Suprapubic skin (tissue), 4 donors: ENCODE results near the gene ARL13B. TPM values are rescaled to one million over a fixed set of nuclear protein-coding genes. Genes with fewer than 3 reads are reported as not detected.

Experiments used
- DNase-seq, 2 donors: peaks; one replicate each; pipeline ENCODE4 v3.0.0-alpha.2; 2019; ENCODE audit warnings: low spot score in 2 of 2
- H3K27ac ChIP-seq: fragments of 200-600 bp; sonication (generic); one replicate; pipeline ENCODE4 v1.5.1; 2019
- H3K27me3 ChIP-seq: fragments of 200-600 bp; sonication (generic); one replicate; pipeline ENCODE4 v1.5.1; 2019
- H3K36me3 ChIP-seq: fragments of 200-600 bp; sonication (generic); one replicate; pipeline ENCODE4 v1.5.1; 2019
- H3K4me1 ChIP-seq: fragments of 200-600 bp; sonication (generic); one replicate; pipeline ENCODE4 v1.5.1; 2019
- H3K4me3 ChIP-seq: fragments of 200-600 bp; sonication (generic); one replicate; pipeline ENCODE4 v1.5.1; 2019; ENCODE audit warnings: mild to moderate bottlenecking
- H3K9me3 ChIP-seq: fragments of 200-600 bp; sonication (generic); one replicate; pipeline ENCODE4 v1.5.1; 2019
- CTCF ChIP-seq, 2 donors: fragments of 200-600 bp in 1 of 2; fragments of 450-650 bp in 1 of 2; sonication (generic) in 1 of 2; IDR thresholded peaks; one replicate each; pipeline ENCODE4 v1.5.1; 2016 to 2019; ENCODE audit warnings: antibody characterized with exemption in 2 of 2, mild to moderate bottlenecking in 1 of 2, moderate library complexity in 1 of 2
- EP300 ChIP-seq: sonication (generic); formaldehyde crosslinking; IDR thresholded peaks from one replicate; pipeline ENCODE4 v1.6.1; 2017; ENCODE audit warnings: antibody characterized with exemption
- POLR2A ChIP-seq, 2 donors: fragments of 450-650 bp; IDR thresholded peaks; one replicate each; pipeline ENCODE4 v1.6.1; 2017; ENCODE audit warnings: antibody characterized with exemption in 2 of 2, mild to moderate bottlenecking in 2 of 2, moderate library complexity in 2 of 2
- POLR2AphosphoS5 ChIP-seq, 3 donors: sonication (generic); formaldehyde crosslinking; IDR thresholded peaks; one replicate each; pipeline ENCODE4 v1.6.1; 2017; ENCODE audit warnings: antibody characterized with exemption in 3 of 3
- WGBS: methylation state at CpG from one replicate; pipeline ENCODE4 v1.1.5; 2018; 5-methylcytosine and 5-hydroxymethylcytosine counted together
- total RNA-seq, 4 donors: library from RNA; depleted of rRNA; stranded (reverse); fragments of >200 nt; gene quantifications; one replicate each; pipeline ENCODE4 v1.1.0, GENCODE V29; 2016

The ARL13B gene
- total RNA-seq, 4 donors from 2014 or later = 5.7 to 8.2 (median 6.3) TPM

- Histone ChIP-seq H3K36me3 (peaks cover 5% of the 10 kb centered on the region), H3K9me3 (no peaks in the 10 kb centered on the region), H3K4me3 (no peak overlapping the region), H3K27me3 (no peaks in the 10 kb centered on the region), H3K27ac (no peak overlapping the region), H3K4me1 (no peaks in the 10 kb centered on the region)
- 88% methylated on average over 3 of the region's 3 CpGs for WGBS
- no peak for DNase-seq
- TF ChIP-seq POLR2AphosphoS5 (IDR thresholded peaks at IDR 0.05) = no peak
- no peak for TF ChIP-seq POLR2A (IDR thresholded peaks at IDR 0.05)
- no peak for TF ChIP-seq EP300
- no peak for TF ChIP-seq CTCF (IDR thresholded peaks at IDR 0.05)
These were observed 31.3 kb downstream of the ARL13B start for GRCh38 chr3:94011233-94011711.

- no peak for TF ChIP-seq EP300
- no peak for TF ChIP-seq POLR2A (IDR thresholded peaks at IDR 0.05)
- TF ChIP-seq POLR2AphosphoS5 (IDR thresholded peaks at IDR 0.05) = no peak
- TF ChIP-seq CTCF (IDR thresholded peaks at IDR 0.05) = no peak
- Histone ChIP-seq H3K27ac (no peak overlapping the region), H3K27me3 (no peaks in the 10 kb centered on the region), H3K4me3 (no peak overlapping the region), H3K9me3 (no peaks in the 10 kb centered on the region), H3K36me3 (peaks cover 2% of the 10 kb centered on the region), H3K4me1 (no peaks in the 10 kb centered on the region)
- 83% methylated on average over 1 of the region's 1 CpG for WGBS
- no peak for DNase-seq
These were observed 32.2 kb downstream of the ARL13B start for GRCh38 chr3:94012185-94012584.

- no peak overlapping the region for H3K27ac ChIP-seq
- 90% methylated on average over 1 of the region's 1 CpG for WGBS
- peaks cover 2% of the 10 kb centered on the region for H3K36me3 ChIP-seq
- no peak overlapping the region for H3K4me3 ChIP-seq
- H3K27me3 ChIP-seq = no peaks in the 10 kb centered on the region
- no peaks in the 10 kb centered on the region for H3K4me1 ChIP-seq
- TF ChIP-seq POLR2AphosphoS5 (IDR thresholded peaks at IDR 0.05) (no peak), POLR2A (IDR thresholded peaks at IDR 0.05) (no peak), EP300 (no peak), CTCF (IDR thresholded peaks at IDR 0.05) (no peak)
- DNase-seq = no peak
- H3K9me3 ChIP-seq = no peaks in the 10 kb centered on the region
These were observed 35.1 kb downstream of the ARL13B start for GRCh38 chr3:94015025-94015424.

GRCh38 chr3:94019659-94020058 lies 39.7 kb downstream of the ARL13B start:
- Histone ChIP-seq H3K9me3 (no peaks in the 10 kb centered on the region), H3K27ac (no peak overlapping the region), H3K27me3 (no peaks in the 10 kb centered on the region), H3K36me3 (peaks cover 2% of the 10 kb centered on the region), H3K4me1 (no peaks in the 10 kb centered on the region), H3K4me3 (no peak overlapping the region)
- TF ChIP-seq CTCF (IDR thresholded peaks at IDR 0.05) (no peak), POLR2A (IDR thresholded peaks at IDR 0.05) (no peak), EP300 (no peak), POLR2AphosphoS5 (IDR thresholded peaks at IDR 0.05) (no peak)
- DNase-seq = no peak
- WGBS = 86% methylated on average over 2 of the region's 2 CpGs

- no peak overlapping the region for H3K27ac ChIP-seq
- H3K27me3 ChIP-seq = no peaks in the 10 kb centered on the region
- H3K36me3 ChIP-seq = no peaks in the 10 kb centered on the region
- no peaks in the 10 kb centered on the region for H3K9me3 ChIP-seq
- WGBS = 87% methylated on average over 3 of the region's 3 CpGs
- no peaks in the 10 kb centered on the region for H3K4me1 ChIP-seq
- DNase-seq = no peak
- no peak for TF ChIP-seq POLR2A (IDR thresholded peaks at IDR 0.05)
- no peak for TF ChIP-seq EP300
- no peak for TF ChIP-seq POLR2AphosphoS5 (IDR thresholded peaks at IDR 0.05)
- no peak for TF ChIP-seq CTCF (IDR thresholded peaks at IDR 0.05)
- H3K4me3 ChIP-seq = no peak overlapping the region
These were observed 40.3 kb downstream of the ARL13B start for GRCh38 chr3:94020293-94020692.
